UCSD-AML1 (cell line): ENCODE measurements around the gene TMEM132D.
"Not testable (repeated sequence)": the region's sequence is repeated elsewhere in the genome, so short reads cannot be mapped to it uniquely, and the experiment has no call there.

Experiments
- DNase-seq: peaks from one replicate; lab custom pipeline; 2025; ENCODE audit not compliant: unreplicated experiment; lab: John Stamatoyannopoulos, UW

TMEM132D gene

DNA sequence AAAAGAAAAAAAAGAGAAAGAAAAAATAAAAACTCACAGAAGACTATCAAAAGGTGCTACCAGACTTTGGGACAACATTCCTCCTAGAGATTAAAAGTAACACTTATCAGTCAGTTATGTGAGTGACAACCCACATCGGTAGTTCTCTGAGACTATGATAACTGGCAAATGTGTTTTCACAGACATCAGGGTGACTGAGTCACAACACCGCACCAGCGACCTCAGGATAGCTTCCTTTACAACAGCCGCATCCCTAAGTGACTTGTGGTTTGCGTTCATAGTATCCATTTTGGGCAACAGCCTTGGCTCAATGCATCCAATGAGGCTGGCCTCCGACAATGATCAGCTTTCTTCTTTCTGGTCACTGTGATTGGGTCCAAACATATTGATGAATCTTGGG lies 359.1 kb downstream of the TMEM132D start:
- DNase-seq: no peak

DNA sequence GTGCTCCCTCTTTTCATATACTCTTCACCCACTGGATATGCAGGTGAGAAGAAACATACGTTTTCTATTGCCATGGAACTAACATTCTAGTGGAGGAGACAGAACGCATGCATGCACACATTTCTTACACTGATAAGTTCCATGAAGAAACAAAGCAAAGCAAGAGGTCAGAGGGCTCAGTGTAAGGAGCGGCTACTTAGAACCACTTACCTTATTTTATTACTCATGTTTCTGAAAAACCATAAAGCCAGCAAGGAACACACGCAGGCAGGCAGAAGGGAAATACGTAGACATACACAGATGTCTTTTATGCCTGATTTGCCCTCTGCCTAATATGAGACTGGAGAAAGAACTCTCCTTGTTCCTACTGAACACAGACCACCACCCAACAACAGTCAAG lies 362.9 kb downstream of the TMEM132D start:
- DNase-seq: no peak

DNA sequence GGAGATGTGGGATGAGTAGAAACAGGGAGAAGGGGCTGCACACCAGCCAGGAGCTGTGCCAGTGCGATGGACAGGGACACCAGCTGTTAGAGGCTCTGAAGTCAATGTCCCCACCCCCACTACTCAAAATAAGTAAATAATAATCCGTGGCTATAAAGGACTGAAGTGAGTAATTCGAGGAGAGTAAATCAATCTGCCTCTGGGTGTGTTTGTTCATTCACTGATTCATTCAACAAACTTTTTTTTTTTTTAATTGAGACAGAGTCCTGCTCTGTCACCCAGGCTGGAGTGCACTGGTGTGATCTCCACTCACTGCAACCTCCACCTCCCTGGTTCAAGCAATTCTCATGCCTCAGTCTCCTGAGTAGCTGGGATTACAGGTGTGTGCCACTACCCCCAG lies 363.6 kb downstream of the TMEM132D start:
- no peak for DNase-seq

DNA sequence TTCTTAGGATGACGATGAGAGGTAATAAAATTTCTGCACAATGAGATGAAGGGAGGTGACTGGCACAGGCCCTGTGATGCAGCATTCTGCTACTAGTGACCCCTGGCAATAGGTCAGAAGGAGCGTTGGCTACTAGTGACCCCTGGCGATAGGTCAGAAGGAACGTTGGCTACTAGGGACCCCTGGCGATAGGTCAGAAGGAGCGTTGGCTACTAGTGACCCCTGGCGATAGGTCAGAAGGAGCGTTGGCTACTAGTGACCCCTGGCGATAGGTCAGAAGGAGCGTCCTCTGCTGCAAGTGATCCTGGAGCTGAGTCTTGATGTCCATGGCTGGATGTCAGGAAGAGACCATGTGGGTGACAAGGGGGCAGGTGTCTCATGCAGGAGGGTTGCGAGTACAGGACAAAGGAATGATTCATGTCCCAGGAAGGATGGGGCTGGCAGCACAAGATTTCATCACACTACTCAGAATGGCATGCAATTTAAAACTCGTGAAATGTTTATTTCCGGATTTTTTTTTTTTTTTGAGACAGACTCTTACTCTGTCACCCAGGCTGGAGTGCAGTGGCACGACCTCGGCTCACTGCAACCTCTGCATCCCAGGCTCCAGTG lies 365.0 kb downstream of the TMEM132D start:
- not testable (repeated sequence) for DNase-seq

DNA sequence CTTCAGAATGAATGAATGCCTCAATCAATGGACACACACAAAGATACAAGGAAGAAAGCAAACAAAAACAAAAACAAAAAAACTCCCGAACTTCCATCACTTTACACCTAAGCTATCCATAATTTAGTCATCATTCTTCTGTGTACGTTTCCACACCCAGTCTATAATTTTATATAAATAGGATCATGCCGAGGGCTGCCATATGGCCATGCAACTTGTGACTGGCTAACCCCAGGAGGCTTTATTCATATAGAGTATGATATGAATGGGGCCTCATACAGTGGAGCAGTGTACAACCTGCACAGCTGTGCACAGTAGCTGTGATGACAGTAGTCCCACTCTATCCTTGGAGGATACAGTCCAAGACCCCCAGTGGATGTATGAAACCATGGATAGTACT lies 365.7 kb downstream of the TMEM132D start:
- DNase-seq: no peak

DNA sequence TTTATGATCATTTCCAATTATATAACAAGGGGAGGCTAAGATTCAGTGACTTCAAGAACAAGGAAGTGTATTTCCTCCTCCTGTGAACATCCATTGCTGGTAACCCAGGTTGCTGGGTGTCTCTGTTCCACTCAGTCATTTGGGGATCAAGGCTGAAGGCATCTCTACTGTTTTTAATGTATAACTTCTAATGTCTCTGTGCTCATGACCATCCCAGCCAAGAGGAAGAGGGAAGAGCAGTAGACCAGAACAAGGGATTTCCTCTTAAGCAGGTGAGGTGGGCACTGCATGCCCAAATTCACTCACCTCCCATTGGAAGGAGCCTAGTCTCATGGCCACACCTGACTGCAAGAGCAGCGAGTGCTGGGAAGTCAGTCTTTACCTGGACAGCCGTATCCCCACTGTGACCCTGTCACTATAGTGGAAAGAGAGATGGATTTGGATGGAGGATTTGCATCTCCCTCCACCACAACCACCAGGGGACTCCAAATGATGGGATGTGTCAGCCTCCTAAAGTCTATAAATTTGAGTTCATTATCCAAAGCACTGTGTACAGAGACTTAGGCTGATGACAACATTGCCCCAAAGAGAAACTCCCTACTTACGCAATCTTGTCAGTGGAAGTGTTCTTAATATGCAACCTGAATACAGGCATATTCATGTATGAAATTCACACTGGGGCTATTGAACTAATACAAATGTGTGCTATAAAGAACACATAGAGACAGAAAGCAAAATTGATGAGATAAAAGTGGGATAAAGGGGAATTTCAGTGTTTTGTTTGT lies 368.7 kb downstream of the TMEM132D start:
- DNase-seq: no peak

DNA sequence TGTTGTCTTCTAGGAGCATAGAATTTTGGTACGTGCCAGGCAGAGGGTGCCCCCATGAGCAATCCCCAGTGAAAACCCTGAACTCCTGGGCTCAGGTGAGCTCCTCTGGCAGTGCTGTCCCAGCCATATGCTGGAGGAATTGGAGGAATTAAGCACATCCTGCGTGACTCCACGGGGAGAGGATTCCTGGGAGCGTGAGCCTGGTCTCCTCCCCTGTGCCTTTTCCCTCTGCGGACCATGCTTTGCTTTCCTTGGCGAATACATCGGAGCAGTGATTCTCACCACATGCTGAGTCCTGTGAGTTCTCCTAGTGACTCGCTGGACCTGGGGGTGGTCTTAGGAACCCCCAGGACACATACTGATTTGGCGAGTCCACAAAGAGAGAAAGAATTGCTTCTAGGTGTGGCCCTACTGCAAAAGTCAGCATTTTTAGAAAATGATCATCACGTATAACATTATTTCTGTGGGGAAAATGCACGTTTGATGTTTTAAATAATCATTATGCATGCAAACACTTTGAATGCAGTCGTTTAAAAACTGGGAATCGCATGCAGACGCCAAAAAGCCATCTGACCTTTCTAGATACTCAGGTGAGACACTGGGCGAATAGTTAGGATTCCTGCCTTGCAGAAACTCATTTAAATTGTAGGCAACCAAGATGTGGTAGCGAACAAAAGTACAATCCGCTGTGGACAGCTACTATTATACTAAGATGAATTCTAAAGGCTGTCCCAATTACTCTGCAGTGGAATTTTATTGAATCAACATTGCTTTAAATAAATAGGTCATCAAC lies 370.9 kb downstream of the TMEM132D start:
- DNase-seq: no peak

DNA sequence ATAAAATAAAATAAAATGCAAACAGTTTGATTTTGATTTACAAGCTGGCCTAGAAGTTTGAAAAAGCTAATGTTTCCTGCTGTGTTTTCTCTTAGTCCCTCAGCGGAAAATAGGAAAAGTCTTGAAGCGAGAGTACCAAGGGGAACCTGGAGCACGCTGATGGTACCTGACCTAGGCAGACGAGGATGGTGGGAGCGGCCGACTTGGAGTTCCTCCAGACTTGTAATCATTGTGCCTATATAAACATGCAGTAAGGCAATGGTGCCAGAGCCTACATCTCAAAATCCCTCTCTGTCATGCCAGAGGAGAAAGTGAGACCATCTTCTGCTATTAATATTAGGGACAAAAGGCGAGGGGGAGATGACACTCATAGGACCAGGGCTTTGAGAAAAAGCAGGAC lies 371.7 kb downstream of the TMEM132D start:
- DNase-seq: no peak

DNA sequence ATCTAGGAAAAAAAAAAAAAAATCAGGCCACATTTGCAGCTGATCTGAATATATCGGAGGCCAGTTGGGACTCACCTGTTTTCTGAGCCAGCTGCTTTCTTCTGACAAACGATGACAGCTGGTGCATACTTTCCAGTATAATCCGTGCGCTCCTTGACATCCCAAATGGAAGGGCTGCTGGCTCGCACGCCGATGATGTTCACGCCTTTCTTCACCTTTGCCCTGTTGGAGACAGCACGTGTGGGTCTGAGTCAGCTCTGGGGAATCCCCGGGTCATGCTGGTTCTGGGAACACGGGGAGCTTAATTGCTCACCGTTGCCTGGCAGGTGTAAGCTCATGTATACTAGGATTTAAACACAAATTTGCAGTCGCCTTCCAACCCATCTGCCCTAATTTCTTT lies 372.8 kb downstream of the TMEM132D start:
- no peak for DNase-seq

DNA sequence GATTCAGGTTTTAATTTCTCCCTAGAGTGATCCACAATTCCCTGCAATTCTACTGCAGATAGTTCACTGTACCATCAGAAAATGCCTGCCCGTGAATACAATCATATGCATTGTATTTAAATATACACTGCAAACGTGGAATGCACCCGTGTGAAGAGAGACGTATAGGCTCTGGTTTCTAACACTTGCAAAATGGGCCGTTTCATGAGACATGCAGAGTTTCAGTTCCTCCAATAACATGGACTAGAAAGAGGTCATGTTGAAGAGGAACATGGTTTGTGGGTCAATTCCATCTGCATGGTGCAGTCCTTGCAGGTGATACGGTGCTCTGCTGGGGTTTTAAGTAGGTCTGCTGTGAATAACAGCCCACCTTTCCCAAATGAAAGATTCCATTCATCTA lies 373.3 kb downstream of the TMEM132D start:
- DNase-seq: no peak

DNA sequence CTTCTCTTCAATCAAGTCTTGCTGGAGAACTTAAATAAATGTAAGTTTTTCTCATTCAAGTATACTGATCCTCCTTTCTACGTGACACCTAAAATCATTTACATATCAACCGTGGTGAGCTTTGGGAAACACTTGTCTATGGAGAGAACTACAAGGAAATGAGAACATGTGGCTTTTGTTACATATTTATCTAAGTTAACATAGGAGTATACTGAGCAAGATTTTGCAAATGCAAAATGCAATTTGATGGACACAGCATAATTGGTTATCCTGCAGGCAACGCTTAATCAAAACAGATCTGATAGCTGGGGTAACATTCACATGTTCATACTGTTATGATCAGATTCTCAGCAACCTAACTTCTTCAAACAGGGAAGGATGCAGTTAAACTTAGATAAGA lies 376.3 kb downstream of the TMEM132D start:
- no peak for DNase-seq

DNA sequence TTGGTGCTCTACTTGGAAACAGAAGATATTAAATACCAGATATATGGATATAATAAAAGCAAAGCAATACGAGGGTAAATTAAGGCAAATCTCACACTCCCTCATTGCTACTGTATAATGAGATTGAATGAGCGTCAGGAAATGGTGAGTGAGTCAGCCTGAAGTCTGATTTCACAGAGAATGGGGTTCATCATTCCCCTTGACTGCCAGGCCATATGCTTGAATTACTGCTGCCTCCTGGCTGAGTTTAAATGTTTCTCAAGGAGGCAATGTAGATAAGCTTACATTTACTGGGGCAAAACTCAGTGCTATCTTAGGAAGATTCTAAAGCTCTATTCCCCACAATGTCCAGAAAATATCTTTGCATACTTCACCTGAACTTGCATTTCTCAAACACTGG lies 380.2 kb downstream of the TMEM132D start:
- no peak for DNase-seq

DNA sequence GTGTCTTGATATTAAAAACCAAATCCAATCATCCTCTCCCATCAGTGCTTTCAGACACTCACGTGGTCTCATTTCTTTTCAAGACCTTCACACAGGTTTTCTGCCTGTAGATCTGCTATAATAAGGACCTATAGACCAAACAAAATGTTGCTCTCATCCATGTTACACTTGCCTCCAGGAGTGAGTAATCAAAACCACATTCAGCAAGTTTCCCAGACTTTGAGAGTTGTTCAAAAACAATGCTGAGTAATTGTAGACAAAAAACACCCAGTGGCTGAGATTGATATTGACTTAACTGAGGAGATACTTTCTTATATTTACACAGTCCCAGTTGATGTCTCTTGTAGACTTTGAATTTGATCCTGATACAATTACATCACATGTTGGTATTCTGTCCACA lies 383.1 kb downstream of the TMEM132D start:
- no peak for DNase-seq

DNA sequence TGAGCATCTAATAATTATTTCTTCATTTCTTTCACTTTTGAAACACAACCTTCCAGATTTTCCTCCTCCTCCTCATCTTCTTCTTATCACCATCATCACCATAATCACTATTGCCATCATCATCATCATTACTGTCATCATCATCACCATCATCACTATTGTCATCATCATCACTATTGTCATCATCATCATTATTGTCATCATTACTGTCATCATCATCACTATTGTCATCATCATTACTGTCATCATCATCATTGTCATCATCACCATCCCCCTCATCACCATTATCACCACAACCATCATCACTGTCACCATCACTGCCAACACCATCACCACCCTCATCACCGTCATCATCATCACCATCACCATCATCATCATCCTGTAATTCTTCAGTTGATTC lies 400.0 kb downstream of the TMEM132D start:
- DNase-seq: no peak

DNA sequence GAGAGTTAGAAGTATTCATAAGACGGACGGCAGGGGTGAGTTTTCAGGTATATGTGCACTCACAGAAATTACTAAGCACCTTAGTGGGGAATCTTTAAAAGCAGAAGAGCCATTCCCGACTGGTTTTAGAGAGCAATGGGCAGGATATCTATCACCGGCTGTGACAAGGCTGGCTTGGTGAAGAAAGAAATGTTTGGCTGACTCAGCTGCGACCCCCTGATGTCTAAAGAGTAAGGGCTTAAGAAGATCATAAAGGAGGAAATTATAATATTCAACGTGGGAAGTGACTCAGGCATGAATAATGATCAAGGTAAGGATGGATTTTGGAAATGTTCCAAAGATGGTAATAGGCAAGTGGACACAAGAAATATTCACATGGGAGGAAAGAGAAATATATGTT lies 407.6 kb downstream of the TMEM132D start:
- DNase-seq: no peak

DNA sequence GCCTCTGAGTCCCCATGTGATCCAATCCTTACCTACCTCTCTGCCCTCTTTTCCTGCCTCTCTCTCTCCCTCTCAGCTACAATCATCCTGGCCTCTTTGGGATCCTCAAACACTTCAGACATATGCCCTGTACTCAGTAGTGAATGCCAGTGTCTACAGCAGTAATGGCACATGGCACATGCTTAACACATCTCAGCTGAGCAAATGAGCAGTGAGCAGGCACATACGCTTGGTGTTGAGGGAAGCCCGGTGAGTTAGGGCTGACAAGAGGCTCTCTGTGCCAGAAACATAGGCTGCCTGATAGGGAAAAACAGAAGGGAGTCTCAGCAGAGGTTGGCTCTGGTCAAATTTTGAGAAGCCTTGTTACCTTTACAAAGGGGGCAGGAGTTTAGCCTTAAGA lies 409.1 kb downstream of the TMEM132D start:
- no peak for DNase-seq

DNA sequence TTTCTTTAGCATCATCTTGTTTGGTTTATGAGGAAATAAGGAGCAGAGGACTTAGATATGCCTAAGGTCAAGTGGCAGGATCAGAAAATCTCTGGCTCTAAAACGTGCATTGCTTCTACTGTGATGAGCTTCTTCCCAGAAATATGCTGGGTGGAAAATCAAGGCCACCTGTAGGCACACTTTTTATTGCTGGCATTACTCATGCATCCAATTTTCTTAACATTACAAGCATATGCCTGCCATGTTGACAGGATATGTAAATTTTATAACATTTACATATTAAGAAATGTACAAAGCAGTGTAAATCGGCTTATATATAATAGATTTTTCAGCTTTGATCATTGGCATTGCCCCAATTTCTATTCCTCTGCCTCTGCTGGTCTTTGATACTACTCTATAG lies 409.6 kb downstream of the TMEM132D start:
- DNase-seq: no peak

DNA sequence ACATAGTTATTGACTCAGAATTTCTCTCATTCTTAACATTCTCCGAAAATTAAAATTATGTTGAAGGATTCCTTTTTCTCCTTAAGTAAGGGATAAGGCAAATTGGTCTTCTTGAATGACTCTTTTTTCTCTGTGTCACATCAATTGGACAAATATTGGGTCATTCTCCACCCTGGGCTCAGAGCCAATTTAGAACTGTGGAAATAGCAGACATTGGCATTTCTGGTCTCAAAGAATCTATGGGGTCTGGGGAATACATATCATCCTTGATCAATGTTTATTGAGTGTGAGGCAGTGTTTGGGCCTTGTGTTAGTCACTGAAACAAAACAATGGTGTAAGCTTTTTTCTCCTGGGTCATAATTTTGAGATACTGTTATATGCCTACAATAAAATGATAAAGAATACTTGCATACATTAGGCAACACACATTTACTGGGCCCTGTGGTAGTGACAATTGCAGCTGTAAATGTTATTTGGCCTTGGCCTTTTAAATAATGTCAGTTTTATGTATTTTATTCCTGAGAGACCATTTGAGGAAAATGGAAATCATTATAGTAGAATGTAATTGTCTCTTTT lies 414.6 kb downstream of the TMEM132D start:
- no peak for DNase-seq

DNA sequence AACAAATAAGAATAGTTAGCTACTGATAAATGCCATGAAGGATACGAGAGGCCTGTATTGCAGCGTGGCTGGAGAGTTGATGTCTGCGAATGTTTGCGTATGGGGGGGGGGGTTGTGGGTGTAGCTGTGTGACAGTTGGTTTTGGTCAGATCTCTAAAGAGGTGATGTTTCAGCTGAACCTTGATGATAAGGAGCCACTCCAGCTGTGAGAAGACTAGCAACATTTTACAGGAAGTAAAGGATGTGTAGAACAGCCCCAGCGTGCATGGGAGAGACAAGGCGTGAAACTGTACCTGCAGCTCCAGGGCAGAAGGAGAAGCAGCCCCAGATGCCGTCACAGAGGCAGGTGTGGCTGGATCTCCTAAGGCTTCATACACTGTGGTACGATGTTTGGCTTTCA lies 416.9 kb downstream of the TMEM132D start:
- DNase-seq: no peak

DNA sequence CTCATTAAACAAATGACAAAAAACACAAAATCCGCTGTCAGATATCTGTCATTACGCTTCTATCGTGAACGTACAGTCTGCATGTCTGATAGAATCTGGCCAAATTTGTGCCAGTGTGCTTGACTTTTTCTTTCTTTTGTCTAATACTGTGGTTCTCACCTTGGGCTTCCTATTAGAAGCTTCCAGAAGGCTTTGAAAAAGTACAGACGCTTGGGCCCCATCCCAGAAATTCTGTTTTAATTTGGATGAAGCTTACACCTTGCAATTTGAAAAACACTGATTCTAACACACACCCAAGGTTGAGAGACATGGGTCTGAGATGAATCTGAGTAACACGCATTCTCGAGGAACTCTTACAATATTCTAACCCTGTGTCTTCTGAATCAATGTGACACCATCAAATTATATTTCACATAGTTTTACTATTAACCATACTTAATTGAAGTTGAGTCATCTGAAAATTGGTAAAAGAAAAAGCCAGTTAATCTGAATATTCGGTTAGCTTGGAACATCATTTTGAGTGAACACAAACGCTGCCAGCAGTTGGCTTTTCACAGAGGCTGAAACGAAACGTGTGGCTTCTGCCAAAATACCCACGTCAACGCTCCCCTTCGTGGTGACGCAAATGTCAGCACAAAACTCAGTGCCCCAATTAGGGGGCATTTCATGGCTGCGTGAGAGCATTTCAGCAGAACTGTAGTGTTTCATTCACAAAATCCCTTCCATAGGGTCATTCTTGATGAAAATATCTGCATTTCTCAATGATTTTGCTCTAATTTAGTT lies 420.5 kb downstream of the TMEM132D start:
- DNase-seq: no peak

DNA sequence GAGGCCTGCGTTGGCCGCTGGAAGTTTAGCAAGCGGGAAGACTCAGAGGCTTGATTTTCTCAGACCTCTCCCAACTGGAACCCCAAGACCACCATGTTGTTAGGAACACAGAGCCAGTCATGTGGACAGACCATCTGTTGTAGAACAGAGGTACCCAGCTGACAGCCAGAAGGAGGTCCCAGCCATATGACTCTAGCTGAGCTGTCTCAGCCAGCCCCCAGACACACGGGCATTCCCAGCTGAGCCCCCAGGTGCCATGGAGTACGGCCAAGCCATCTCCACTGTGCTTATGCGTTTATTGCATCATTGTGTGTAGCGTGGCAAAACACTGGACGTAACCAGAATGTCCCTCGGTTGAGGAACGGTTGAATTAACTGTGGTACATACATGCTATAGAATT lies 421.9 kb downstream of the TMEM132D start:
- DNase-seq: no peak
